ENCODE results near the gene IL12RB1.

IL12RB1 gene

DNA sequence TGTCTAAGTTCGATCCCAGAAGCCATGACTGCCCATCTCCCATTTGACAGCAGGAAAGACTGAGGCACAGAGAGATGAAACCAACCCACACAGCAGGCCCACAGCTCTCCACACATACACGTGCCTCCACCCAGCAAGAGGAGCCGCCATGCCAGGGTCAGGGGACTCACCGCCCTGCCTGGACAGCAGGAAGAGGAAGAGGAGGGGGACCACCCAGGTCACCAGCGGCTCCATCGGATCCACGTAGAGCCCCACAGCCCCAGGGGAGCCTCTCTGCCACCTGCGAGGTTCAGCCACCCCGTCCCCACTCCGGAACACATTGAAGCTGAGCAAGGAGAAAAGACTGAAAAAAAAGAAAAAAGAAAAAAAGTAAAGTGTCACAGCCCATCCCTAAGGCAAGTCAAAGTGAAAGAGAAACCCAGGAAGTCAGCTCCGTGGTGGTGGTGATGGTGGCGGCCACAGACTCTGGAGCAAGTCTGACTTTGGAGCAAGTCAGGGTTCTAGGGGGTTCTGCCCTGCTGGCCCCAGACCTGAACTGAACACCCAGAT is at the start of gene IL12RB1:
IL12RB1 (minus strand) TSS at position 345 of the 549 bp plus-strand sequence; CDS start at position 234, 111 bp downstream.
- DNase-seq: no peak

DNA sequence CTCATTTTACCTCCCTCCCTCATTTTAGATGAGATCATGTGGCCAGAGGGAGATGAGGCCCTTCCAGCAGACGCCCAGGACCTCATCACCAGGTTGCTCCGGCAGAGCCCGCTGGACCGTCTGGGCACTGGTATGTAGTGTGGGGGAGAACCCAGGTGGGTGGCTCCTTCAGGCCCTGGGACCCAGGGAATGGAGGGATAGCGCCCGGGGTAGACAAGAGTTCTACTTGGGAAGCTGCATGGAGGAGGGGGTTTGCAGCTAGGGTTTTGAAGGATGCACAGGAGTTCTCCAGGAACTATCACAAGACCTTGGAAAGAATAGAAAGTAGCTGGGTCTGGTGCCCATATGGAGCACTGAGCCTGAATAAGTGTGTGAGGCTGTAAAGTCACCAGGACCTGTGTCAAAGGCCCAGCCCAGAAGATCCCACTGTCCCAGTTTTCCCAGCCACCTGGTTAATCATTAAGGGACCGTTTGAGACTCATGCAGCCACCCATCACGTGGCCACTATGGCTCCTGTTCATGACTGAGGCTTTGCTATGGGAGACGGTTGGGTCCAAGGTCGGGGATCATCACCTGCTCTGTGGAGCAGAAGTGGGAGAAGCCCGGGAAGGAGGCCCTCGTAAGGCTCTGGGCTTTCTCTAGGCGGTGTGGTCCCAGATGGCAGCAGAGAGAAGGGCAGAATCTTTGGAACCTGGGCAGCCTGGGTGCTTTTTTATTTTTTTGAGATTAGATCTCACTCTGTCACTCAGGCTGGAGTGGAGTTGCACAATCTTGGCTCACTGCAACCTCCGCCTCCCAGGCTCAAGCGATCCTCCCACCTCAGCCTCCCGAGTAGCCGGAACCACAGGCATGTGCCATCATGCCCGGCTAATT is 49.2 kb upstream of the IL12RB1 start:
- DNase-seq: no peak

DNA sequence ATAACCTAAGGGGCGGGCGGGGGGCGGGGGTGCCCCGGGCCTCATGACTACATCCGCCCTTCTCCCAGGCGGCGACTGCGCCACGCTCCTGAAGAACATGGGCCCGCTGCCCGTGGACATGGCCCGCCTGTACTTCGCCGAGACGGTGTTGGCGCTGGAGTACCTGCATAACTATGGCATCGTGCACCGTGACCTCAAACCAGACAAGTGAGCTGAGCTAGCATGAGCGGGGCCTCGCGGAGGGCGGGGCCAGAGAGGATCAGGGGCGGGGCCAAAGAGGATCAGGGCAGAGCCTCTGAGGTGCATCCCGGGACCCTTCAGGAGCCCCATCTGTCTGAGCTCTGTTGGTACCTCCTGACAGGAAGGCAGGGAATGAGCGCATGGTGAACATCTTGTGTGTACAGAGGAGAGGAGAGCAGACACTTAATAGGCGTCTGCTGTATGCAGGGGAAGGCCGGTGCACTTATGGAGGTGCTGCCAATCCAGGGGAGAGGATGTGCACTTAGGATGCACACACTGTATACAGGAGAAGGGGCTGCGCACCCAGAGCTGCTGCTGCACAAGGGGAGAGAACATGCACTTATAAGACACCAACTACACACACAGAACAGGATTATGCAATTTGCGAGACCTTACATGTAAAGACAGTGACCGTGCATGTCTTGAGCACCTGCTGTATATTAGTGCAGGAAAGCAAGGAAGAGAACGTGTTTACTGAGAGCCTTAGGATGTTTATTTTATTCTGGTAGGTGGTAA is 45.3 kb upstream of the IL12RB1 start:
- DNase-seq: no peak

DNA sequence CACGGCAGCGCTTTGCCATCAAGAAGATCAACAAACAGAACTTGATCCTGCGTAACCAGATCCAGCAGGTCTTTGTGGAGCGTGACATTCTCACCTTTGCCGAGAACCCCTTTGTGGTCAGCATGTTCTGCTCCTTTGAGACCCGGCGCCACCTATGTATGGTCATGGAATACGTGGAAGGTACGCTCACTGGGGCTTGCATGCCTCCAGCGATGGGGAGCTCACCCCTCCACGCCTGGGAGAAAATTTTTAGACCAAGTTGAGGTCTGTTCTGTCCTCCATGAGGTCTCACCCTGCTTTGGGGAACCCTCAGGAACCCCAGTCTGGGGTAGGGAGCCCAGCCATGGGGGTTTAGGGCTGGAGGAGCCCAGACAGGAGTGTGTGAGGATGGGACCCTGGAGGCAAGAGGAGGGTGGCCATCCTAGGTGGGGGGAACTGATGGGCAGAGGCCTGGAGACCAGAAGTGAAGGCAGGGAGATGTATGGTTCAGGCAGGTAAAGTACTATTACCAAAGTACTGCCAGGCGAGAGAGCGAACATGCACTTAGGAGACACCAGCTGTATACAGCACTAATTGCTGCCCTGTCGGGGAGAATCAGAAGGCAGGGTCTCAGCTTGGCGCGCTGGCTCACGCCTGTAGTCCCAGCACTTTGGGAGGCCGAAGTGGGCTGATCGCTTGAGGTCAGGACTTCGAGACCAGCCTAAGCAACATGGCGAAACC is 43.9 kb upstream of the IL12RB1 start:
- DNase-seq: no peak

GRCh38 chr19:18128805-18129204 is 42.1 kb upstream of the IL12RB1 start:
- no peak for DNase-seq

DNA sequence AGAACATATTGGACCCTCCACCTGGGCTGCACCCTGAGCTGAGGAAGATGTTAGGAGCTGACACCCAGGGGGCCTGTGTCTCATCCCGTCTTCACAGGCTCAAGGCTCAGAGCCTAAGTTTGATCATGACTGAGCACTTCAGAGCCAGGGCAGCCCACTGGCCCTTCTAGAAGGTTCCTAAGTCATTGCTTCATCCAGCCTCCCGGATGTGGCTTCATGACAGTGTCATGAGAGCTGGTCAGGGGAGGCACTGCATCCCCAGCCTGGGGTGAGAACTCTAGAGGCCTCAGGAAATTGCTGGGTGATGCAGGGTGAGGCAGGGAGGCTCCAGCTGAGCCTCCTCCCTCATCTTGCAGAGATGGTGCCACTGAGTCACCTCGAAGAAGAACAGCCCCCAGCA is 41.3 kb upstream of the IL12RB1 start:
- no peak for DNase-seq

DNA sequence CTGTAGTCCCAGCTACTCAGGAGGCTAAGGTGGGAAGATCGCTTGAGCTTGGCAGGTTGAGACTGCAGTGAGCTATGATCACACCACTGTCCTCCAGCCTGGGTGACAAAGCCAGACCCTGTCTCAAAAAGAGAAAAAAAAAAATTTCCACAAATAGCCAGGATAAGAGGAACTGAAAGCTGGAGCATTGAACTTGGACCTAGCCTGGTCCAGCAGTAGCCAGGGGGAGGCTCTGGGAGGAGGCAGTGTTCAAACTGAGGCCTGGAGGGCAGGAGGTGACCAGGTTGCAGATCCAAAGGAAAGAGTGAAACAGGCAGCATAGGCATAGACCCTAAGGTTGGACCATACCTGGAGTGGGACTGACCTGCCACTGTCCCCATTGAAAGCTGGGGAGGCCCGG is 39.4 kb upstream of the IL12RB1 start:
- DNase-seq: no peak

DNA sequence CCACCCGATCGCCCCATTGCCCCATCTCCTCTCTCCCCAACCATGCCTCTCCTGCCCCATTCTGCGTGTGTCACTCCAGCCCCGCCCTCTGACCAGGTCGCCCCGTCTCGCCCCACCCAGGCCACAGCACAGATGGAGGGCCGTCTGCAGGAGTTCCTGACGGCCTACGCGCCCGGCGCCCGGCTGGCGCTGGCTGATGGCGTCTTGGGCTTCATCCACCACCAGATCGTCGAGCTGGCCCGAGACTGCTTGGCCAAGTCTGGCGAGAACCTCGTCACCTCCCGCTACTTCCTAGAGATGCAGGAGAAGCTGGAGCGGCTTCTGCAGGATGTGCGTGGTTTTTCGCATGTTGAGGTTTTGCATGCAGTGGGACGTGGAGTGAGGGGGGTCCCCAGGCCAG is 37.1 kb upstream of the IL12RB1 start:
- DNase-seq: no peak

GRCh38 chr19:18122860-18123795 is 36.4 kb upstream of the IL12RB1 start:
- DNase-seq: no peak

- no peak for DNase-seq
These were observed 35.7 kb upstream of the IL12RB1 start for GRCh38 chr19:18122424-18122823.

GRCh38 chr19:18121166-18121565 is 34.4 kb upstream of the IL12RB1 start:
- no peak for DNase-seq

- DNase-seq: no peak
These were observed 33.4 kb upstream of the IL12RB1 start for GRCh38 chr19:18120127-18120526.

DNA sequence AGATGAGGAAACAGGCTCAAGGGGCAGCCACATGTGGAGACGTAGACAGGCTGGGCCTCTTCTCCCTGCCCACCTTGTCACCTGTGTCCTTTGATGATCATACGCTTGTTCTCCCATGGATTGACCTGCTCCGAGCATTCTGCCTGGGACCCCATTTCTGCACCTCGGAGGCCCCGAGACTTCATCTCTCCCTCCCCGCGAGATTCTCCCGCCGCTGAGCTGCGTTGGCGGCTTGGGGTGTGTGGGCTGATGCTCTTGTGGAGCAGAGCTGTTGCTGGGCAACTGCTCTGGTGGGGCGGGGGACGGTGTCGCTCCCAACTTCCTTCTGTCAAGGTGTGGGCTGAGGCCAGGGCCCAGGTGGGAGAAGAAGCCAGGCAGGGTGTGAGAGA is 33.0 kb upstream of the IL12RB1 start:
- no peak for DNase-seq

GRCh38 chr19:18119013-18119716 is 32.4 kb upstream of the IL12RB1 start:
- DNase-seq: no peak

DNA sequence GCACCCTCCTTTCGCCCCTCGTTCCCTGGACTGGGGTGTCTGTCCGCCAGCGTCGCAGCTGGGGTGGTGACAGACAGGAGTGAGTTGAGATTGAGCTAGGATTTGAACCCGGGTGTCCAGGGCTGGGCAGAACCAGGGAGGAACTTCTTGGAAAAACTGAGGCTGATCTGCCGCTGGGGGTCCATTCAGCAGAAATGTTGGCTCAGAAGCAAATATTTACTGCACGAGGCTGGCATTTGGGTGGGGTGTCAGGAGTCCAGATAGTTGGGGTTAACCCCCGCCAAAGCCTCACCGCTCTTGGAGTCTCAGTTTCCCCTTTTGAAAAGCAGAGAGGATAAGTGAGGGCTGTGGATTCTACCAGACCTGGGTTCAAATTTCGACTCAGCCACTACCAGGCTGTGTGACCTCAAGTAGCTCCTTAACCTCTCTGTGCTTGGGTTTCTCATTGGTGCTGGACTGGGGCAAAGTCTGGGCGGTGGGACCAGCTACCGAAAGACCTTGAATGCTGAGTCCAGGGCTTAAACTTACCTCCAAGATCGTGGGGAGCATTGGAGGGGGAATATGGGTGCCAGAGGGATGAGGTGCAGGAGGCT is 31.8 kb upstream of the IL12RB1 start:
- DNase-seq: no peak

GRCh38 chr19:18117692-18118378 is 31.1 kb upstream of the IL12RB1 start:
- DNase-seq: peak; percentile 38

GRCh38 chr19:18117364-18117691 is 30.6 kb upstream of the IL12RB1 start:
- DNase-seq: no peak

- no peak for DNase-seq
These were observed 27.7 kb upstream of the IL12RB1 start for GRCh38 chr19:18114483-18114882.

DNA sequence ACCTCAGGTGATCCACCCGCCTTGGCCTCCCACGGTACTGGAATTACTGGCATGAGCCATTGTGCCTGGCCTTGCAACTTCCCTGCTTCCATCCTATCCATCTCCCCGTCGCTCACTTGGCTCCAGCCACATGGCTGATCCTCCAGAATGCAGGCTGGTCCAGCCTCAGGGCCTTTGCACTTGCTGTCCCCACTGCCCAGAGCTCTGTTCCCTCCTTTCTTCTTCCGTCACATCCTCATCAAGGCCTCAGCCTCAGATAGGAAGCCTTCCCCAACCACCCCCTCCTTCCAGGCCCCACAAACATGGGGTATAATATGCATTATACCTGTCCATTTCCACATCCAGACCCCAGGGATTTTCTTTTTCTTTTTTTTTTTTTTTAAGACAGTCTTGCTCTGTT is 27.1 kb upstream of the IL12RB1 start:
- no peak for DNase-seq

- peak; percentile 39 for DNase-seq
These were observed 26.3 kb upstream of the IL12RB1 start for GRCh38 chr19:18112989-18113478.

Data from DMS79 (cell line).